ENCODE measurements around the gene UPF1.
"Not testable (repeated sequence)": the region's sequence is repeated elsewhere in the genome, so short reads cannot be mapped to it uniquely, and the experiment has no call there.

- TF ChIP-seq ZNF561 (tag by site-specific recombination; IDR thresholded peaks at IDR 0.05; ENCODE audit: borderline replicate concordance); CTCF (tag by site-specific recombination; IDR thresholded peaks at IDR 0.05); ZNF146 (tag by site-specific recombination; IDR thresholded peaks at IDR 0.05); ZBTB26 (tag by site-specific recombination; optimal IDR thresholded peaks at IDR 0.05); PRDM4 (tag by site-specific recombination; IDR thresholded peaks at IDR 0.05); REPIN1 (tag by site-specific recombination; IDR thresholded peaks at IDR 0.05; ENCODE audit: low read depth); ZFP3 (tag by site-specific recombination; IDR thresholded peaks at IDR 0.05; ENCODE audit: low read depth); YY1 (tag by site-specific recombination; IDR thresholded peaks at IDR 0.05); ZNF792 (tag by site-specific recombination; IDR thresholded peaks at IDR 0.05); ZBTB7A (tag by site-specific recombination; IDR thresholded peaks at IDR 0.05; ENCODE audit: low read depth); ZFP41 (tag by site-specific recombination; IDR thresholded peaks at IDR 0.05; ENCODE audit: borderline replicate concordance): not testable (repeated sequence)
Measured at GRCh38 chr19:18811638-18812037, 20.1 kb upstream of the UPF1 start.

Measured in HEK293 (cell line).